HG03342 (cell line): ENCODE measurements around the gene FBXL22.

ENCODE experiments used
- ATAC-seq: cut with Tn5 transposase; IDR thresholded peaks from one replicate; pipeline ENCODE4 v1.9.1; 2021; ENCODE audit warnings: mild to moderate bottlenecking, moderate library complexity; ENCODE audit not compliant: unreplicated experiment

Gene FBXL22

DNA sequence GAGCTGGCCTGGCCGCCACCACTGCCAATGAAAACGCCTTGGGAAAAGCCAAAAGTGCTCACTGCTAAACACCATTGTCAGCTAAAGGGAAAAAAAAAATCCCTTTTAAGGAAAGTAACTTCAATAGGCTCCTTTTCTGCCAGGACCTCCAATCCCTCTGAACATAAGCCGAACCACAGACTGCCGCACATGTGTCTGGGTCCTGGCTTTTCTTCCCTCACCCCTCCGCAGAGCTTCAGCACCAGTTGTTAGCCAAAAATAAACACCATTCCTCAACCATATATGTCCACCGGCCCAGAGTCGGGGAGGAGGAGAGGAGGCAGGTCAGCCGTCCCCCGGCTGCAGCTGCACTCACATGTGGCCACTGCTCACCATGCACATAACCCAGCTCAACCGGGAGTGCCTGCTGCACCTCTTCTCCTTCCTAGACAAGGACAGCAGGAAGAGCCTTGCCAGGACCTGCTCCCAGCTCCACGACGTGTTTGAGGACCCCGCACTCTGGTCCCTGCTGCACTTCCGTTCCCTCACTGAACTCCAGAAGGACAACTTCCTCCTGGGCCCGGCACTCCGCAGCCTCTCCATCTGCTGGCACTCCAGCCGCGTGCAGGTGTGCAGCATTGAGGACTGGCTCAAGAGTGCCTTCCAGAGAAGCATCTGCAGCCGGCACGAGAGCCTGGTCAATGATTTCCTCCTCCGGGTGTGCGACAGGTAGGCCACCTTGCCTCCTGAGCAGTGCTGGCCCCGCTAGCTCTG lies at the start of gene FBXL22:
FBXL22 (plus strand) TSS at position 350 of the 753 bp plus-strand sequence; CDS start at position 356, 6 bp downstream.
- no peak for ATAC-seq

GRCh38 chr15:63551400-63551799 lies 45.8 kb upstream of the FBXL22 start:
- no peak for ATAC-seq

- ATAC-seq, result no peak
These were observed 43.8 kb upstream of the FBXL22 start for GRCh38 chr15:63553388-63553791.

- no peak for ATAC-seq
These were observed 42.8 kb upstream of the FBXL22 start for GRCh38 chr15:63554337-63554927.

DNA sequence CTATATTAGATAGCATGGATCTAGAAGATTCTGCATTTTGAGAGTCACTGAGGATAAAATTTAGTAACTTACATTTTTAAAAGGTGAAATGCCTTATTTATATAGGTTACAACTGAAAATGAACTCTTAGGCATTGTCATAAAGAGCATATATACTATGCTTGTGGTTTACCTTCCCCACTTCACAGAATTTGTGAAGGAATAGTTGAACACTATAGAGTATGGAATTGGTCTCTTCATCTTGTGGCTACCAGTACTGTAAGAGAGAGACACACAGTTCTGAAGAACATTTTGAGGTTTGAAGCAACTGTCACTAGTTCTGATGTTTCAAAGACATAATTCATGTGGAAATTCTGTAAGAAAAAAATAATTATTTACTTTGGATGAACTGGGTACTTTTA lies 41.7 kb upstream of the FBXL22 start:
- no peak for ATAC-seq

DNA sequence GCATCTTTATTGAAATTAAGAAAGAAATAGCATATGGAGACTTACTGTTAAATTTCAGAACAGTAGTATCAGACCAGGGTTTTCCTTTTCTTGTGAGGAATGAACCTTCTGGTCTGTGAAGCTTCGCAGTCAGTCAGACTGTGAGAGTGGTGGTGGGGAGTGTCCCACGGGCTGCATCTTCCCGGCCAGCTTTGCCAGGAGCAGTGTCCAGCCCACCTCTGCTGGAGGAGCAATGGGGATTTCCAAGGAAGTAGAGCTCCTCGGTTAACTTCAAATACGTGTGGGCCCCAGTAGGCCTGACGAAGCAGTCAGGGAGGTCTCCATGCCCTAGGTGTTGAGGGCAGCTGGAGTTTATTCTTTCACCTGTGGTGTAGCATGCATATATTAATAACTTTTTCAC lies 40.9 kb upstream of the FBXL22 start:
- no peak for ATAC-seq

DNA sequence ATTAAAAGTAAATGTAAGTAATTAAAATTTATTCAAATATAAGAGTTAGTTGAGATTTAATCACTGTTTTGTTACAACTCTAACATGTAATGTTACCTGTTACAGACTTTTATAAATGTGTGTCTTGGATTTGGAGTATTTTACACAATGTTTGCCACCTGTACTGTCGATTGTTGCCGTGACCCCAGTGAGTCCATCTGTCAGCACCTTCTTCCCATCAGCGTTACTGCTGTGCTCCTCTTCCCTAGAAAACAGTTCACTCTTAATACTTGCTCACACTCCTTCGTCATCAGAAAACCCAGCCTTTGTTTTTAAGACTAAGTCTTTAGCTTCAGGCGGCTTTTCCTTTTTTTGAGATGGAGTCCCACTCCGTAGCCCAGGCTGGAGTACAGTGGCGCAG lies 40.5 kb upstream of the FBXL22 start:
- no peak for ATAC-seq

GRCh38 chr15:63559753-63560152 lies 37.4 kb upstream of the FBXL22 start:
- no peak for ATAC-seq

DNA sequence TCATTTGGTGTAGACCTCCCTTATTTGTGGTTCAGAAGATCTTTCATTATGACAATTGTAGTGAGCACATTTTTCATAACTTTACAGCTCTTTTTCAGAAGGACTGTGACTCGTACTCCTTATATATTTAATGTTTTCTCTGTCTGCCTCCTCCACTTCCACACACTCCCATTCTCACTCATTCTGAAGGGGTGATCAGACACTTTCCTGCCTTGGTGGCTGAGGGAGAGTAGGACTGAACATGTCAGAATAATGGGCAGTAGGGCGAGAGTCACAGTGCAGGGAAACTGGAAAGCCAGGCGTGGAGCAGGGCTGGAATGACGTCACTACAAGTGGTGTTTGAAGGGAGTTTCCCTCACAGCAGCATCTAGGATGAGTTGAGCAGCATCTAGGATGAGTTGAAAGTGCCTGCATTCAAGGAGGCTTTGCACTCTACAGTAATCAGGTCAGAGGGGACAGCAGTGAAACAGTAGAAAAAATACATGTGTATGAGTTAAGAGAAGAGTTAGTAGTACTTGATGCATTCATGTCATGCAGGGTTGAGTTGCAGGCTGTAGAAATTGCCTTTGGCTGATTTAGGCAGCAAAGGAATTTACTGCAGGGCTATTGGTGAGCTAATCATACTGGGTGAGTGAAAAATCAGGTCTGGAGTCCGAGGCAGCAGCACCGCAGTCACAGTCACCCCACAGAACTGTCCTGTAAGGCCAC lies 36.3 kb upstream of the FBXL22 start:
- ATAC-seq, result no peak

DNA sequence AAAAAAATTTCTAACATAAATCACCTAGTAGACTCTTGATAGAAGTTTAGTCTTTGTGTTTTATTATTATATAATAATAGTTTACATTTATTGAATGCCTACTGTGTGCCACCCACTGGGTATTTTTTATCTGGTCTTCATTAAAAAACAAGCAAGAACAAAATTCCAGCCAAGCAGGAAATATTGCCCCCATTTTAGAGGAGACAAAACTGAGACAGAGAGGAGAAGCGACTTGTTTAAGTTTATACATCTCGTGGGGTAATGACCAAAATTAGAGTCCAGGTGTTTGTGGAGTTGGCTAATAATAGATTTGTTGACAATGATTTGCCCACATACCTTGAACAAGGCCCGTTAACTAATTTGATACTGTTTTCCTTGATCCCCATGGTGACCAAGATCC lies 33.1 kb upstream of the FBXL22 start:
- no peak for ATAC-seq

GRCh38 chr15:63565536-63566186 lies 31.5 kb upstream of the FBXL22 start:
- ATAC-seq, result no peak

GRCh38 chr15:63572749-63573464 lies 24.3 kb upstream of the FBXL22 start:
- no peak for ATAC-seq

GRCh38 chr15:63573533-63573932 lies 23.7 kb upstream of the FBXL22 start:
- no peak for ATAC-seq

DNA sequence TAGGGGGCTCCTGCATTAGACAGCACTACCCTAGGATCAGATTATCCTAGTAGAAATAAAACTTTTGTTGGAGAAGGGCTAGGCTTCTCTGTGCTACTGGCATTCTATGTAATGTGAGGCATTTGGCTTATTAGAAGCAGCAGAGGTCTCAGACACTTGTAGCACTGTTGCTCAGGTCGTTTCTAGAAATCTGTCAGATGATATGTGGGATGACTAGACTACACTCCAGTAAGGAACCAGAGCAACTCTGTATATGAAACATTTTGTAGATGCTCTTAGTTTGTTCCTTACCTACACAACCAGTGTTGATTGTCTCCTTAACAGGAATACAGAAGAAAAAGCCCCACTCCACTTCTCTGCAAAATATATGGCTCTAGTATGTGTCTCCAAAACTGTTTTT lies 21.9 kb upstream of the FBXL22 start:
- no peak for ATAC-seq

DNA sequence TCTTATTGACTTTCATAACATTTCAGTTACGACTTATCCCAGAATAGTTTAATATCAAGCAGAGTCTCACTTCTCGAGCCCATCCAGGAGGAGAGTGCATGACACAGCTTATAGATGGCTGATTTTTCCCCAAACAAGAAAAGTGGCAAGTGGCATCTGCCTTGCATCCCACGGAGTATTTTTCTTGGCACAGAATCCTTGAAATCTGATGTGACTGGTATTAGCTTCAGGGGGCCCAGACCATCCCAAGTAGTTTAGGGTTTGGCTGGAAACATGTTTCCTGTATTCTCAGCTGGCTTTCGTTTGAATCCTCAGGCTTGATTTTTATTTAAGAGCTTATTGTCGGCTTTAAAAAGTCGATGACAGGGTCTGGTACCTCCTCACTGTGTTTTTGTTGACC lies 20.7 kb upstream of the FBXL22 start:
- no peak for ATAC-seq

- no peak for ATAC-seq
These were observed 15.0 kb upstream of the FBXL22 start for GRCh38 chr15:63582179-63582578.

GRCh38 chr15:63582718-63583426 lies 14.3 kb upstream of the FBXL22 start:
- no peak for ATAC-seq

DNA sequence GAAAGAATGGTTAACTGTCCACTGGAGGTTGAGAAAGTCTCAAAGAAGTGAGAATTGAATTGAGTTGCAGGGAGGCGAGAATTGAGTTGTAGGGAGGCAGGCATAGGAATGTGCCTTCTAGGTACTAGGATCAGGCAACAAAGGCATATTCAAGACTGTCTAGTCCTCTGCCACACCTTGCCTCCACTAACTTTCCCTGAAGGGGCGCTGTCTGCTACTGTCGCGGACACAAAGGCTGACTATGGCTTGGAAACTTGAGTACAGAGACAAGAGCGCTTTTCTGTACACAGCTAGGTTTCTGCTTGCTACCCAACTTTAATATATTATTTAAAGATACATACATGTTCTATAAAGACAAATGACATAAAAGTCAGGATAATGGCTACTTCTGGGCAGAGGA lies 10.4 kb upstream of the FBXL22 start:
- no peak for ATAC-seq

- no peak for ATAC-seq
These were observed 9.7 kb upstream of the FBXL22 start for GRCh38 chr15:63587527-63587926.

DNA sequence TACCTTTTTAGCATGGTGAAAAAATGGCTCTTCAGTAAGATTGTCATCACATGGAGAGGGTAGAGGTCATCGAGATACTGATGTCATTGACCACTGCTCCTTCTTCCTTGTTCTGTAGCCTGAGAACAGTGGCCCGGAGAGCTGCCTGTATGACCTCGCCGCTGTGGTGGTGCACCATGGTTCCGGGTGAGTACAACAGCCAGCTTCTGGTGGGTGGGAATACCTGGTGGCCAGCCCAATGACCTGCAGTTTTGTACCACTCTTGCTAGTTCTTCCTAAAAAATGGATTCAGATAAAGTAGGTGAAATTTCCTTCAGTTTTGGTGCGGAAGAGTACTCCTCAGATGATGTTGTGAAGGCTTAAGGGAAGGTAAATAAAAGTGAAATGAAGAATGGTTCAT lies 8.4 kb upstream of the FBXL22 start:
- no peak for ATAC-seq
